ENCODE results near the gene CDH13.

CDH13 gene

GRCh38 chr16:83651871-83652270 is 1025.1 kb downstream of the CDH13 start:
- no peak for DNase-seq

- no peak for DNase-seq
Observed at GRCh38 chr16:83652943-83653342, 1026.2 kb downstream of the CDH13 start.

- no peak for DNase-seq
Observed at GRCh38 chr16:83653785-83654184, 1027.0 kb downstream of the CDH13 start.

GRCh38 chr16:83660282-83660681 is 1033.5 kb downstream of the CDH13 start:
- no peak for DNase-seq

GRCh38 chr16:83661656-83662055 is 1034.9 kb downstream of the CDH13 start:
- no peak for DNase-seq

GRCh38 chr16:83666449-83666848 is 1039.7 kb downstream of the CDH13 start:
- no peak for DNase-seq

GRCh38 chr16:83669456-83669855 is 1042.7 kb downstream of the CDH13 start:
- no peak for DNase-seq

- no peak for DNase-seq
Observed at GRCh38 chr16:83674931-83675535, 1048.3 kb downstream of the CDH13 start.

GRCh38 chr16:83676086-83676485 is 1049.3 kb downstream of the CDH13 start:
- no peak for DNase-seq

GRCh38 chr16:83680980-83681379 is 1054.2 kb downstream of the CDH13 start:
- no peak for DNase-seq

GRCh38 chr16:83681381-83681956 is 1054.7 kb downstream of the CDH13 start:
- no peak for DNase-seq

- no peak for DNase-seq
Observed at GRCh38 chr16:83682116-83682867, 1055.5 kb downstream of the CDH13 start.

- DNase-seq: no peak
Observed at GRCh38 chr16:83682868-83683235, 1056.1 kb downstream of the CDH13 start.

- no peak for DNase-seq
Observed at GRCh38 chr16:83685615-83686165, 1058.9 kb downstream of the CDH13 start.

- DNase-seq: no peak
Observed at GRCh38 chr16:83686726-83687125, 1060.0 kb downstream of the CDH13 start.

- DNase-seq: no peak
Observed at GRCh38 chr16:83689385-83689831, 1062.6 kb downstream of the CDH13 start.

- no peak for DNase-seq
Observed at GRCh38 chr16:83692224-83692623, 1065.5 kb downstream of the CDH13 start.

- DNase-seq: no peak
Observed at GRCh38 chr16:83698964-83699363, 1072.2 kb downstream of the CDH13 start.

- no peak for DNase-seq
Observed at GRCh38 chr16:83699817-83700216, 1073.0 kb downstream of the CDH13 start.

- no peak for DNase-seq
Observed at GRCh38 chr16:83700918-83701317, 1074.1 kb downstream of the CDH13 start.

- peak; percentile 86 for DNase-seq
Observed at GRCh38 chr16:83701494-83701893, 1074.7 kb downstream of the CDH13 start.

GRCh38 chr16:83704656-83705055 is 1077.9 kb downstream of the CDH13 start:
- DNase-seq: no peak

- no peak for DNase-seq
Observed at GRCh38 chr16:83705856-83706255, 1079.1 kb downstream of the CDH13 start.

GRCh38 chr16:83706394-83706793 is 1079.6 kb downstream of the CDH13 start:
- DNase-seq: no peak
